Astrocyte of the cerebellum (primary cell): ENCODE data around the gene RPA3.
"Not testable (repeated sequence)": the region's sequence is repeated elsewhere in the genome, so short reads cannot be mapped to it uniquely, and the experiment has no call there.

Experiments used
- DNase-seq: peaks from one replicate; pipeline ENCODE4 v3.0.0-alpha.2; 2011; ENCODE audit warnings: low read depth
- H3K4me3 ChIP-seq: 2 replicates; pipeline ENCODE4 v1.5.1; 2011; ENCODE audit warnings: mild to moderate bottlenecking, low read depth, low read length, moderate library complexity
- in situ Hi-C: cut with HindIII; loops from 2 replicates; pipeline ENCODE4 v1.10.0; 2017; ENCODE audit warnings: low sequenced_read_pairs
- TF ChIP-seq, protein P1 (sequence below): IDR thresholded peaks from 2 replicates; pipeline ENCODE4 v1.5.1; 2012; ENCODE audit warnings: low read length, low read depth, moderate library complexity, mild to moderate bottlenecking; ENCODE audit errors: missing control alignments

RPA3 gene

DNA sequence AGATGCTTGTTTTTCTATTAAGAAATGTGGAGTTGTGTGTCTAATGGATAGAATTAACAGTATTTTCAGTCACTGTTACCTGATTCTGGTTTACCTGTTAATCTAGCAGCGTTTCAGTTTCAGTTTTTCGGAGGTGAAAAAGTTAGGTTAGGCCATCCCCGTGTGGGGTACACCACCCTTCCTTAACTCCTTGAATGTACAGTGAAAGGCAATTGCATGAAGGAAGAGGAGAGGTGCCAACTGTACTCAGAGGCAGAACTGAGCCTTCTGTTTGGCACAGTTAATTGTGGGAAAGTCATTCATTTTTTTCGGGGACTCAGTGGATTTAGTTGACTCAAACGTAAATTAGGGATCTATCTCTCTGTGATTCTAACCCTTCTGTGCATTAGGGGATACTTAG, 35.5 kb downstream of the RPA3 start:
- TF ChIP-seq, protein P1, sequence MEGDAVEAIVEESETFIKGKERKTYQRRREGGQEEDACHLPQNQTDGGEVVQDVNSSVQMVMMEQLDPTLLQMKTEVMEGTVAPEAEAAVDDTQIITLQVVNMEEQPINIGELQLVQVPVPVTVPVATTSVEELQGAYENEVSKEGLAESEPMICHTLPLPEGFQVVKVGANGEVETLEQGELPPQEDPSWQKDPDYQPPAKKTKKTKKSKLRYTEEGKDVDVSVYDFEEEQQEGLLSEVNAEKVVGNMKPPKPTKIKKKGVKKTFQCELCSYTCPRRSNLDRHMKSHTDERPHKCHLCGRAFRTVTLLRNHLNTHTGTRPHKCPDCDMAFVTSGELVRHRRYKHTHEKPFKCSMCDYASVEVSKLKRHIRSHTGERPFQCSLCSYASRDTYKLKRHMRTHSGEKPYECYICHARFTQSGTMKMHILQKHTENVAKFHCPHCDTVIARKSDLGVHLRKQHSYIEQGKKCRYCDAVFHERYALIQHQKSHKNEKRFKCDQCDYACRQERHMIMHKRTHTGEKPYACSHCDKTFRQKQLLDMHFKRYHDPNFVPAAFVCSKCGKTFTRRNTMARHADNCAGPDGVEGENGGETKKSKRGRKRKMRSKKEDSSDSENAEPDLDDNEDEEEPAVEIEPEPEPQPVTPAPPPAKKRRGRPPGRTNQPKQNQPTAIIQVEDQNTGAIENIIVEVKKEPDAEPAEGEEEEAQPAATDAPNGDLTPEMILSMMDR: no peak
- H3K4me3 ChIP-seq: no peak overlapping the region
- DNase-seq: no peak
- in situ Hi-C loops: no loop called here

DNA sequence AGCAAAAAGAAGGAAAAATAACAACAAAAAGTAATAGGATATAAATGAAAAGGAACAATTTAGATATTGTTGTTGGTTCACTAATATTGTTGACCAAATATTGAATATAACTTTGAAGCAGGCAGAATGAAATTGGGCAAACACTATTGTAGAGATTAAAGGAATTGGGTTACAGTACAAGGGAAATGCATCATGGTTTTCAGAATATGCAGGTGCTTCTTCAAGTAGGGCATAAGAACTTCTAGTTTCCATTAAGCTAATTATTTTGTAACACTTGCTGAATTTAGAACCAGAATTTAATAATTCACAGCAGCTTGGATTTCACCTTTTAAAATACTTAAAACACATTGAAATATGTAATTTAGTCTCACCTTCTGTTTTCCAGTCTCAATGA, 36.5 kb downstream of the RPA3 start:
- TF ChIP-seq, protein P1: no peak
- no peak overlapping the region for H3K4me3 ChIP-seq
- DNase-seq: no peak
- in situ Hi-C loops: no loop called here

DNA sequence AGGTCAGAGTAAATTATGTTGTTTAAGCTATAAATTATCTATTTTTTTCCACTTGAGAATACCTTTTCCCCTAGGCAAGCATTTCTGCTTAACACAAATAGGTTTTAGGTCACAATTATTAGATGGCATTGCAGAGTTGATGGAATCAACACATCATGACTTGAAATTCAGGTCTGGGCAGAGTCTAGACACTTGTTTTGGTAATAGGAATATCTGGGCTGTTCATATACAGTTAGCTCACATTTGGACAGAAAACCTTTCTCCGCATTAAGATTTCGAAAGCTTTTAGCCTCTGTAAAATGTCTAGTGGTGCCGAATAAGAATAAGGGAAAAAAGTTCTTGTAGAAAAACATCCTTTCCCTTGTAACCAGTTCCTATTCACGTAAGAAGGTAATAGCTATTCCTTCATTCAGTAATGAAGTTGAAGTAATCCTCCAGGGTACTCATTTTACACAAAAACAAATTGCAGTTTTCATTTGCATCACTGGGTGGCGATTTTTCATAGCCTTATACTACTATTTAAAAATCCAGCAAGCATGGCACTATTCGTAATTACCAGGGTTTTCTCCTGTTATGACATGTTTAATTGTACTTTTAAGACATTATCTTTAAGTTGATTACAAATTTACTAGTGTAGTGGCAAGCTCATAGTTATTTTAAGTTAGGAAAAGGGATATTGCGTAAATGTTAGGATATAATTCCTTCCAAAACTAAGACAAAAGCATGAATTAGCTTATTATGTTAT, 37.0 kb downstream of the RPA3 start:
- peak; percentile 53 for DNase-seq
- H3K4me3 ChIP-seq: no peak overlapping the region
- TF ChIP-seq, protein P1: peak; percentile 49
- in situ Hi-C loops: no loop called here

DNA sequence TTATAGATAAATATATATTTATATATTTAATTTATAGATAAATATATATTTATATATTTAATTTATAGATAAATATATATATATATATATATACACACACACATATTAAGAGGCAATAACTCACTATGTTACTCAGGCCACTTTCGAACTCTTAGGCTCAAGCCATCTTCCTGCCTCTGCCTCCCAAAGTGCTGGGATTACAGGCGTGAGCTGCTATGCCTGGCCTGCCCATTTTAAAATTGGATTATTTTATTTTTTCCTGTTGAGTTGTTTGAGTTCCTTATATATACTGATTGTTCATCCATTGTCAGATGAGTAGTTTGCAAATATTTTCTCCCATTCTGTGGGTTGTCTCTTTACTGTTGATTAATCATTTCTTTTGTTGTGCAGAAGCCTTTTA, 38.8 kb downstream of the RPA3 start:
- in situ Hi-C loops, DNase-seq, H3K4me3 ChIP-seq: not testable (repeated sequence)

DNA sequence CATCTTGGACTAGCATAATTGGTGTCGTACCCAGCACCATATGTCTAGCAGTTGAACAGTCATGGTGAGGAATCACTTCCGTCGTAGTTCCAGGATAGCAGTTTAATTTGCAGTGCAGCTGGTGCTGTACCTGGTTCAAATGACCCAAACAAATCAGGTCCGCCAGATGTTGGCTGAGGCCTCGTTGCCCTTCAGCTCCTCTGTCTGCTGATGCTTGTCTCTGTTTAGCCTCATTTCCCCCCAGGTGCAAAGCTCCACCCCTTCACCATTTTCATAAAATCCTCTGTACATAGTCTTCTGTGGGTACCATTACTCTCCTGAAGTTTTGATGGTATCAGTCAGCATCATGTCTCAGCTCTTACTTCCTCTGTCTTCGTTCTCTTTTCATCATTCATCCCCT, 42.7 kb downstream of the RPA3 start:
- TF ChIP-seq, protein P1: no peak
- DNase-seq: no peak
- in situ Hi-C loops: no loop called here

DNA sequence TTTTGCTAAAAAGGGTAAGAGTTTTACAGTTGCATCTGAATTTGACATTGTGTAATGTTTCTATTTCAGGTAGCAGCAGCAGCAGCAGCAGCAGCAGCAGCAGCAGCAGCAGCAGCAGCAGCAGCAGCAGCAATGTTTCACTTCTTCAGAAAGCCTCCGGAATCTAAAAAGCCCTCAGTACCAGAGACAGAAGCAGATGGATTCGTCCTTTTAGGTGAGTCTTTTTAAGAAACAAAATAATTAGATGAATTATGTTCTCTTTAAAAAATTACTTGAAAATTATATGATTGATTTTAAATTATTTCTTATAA, 45.2 kb downstream of the RPA3 start:
- DNase-seq: no peak
- no peak overlapping the region for H3K4me3 ChIP-seq
- TF ChIP-seq, protein P1: no peak
- in situ Hi-C loops: no loop called here

More for the DNA sequence above, 42.7 kb downstream of the RPA3 start:
- no peak overlapping the region for H3K4me3 ChIP-seq

DNA sequence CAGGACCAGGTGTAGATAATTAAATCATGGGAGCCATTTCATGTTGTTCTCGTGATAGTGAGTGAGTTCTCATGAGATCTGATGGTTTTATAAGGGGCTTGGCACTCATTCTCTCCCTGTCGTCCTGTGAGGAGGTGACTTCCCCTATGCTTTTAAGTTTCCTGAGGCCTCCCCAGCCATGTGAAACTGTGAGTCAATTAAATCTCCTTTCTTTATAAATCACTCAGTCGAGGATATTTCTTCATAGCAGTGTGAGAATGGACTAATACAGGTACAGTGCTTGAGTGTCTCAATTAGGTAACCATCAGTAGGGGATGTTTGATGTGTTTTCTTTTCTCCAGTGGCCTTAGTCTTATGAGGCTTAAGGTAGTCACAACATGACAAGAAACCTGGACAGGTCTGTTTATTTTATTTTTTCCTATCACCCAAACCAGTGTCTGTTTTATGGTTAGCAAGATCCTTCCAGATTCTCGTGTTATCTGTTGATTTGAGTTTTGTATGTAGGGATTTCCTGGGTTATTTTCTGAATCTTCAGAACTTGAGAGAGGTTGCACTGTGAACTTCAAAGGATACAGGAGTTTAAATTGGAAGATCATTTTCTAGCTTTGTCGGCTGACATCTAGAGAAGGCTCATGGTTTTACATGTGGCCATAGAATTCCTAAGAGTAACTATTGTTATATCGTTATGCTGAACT, 45.7 kb downstream of the RPA3 start:
- H3K4me3 ChIP-seq: no peak overlapping the region
- TF ChIP-seq, protein P1: no peak
- in situ Hi-C loops: no loop called here
- no peak for DNase-seq
